Activated CD4-positive, alpha-beta T cell treated with anti-CD3 and anti-CD28 coated beads, Interleukin-2, amount 10 ng/mL, durations not matched to agents 7 days and 5 days (primary cell): ENCODE results near the gene PTGES3L. TPM values are rescaled to one million over a fixed set of nuclear protein-coding genes. Genes with fewer than 3 reads are reported as not detected.

Experiments
- CTCF ChIA-PET: fragments of 350-600 bp; sonication (Branson Sonifier 250); formaldehyde crosslinking; loops from one replicate; lab custom pipeline; 2021; ENCODE audit warnings: antibody characterized with exemption; lab: Charles Lee
- POLR2A ChIA-PET: fragments of 350-600 bp; sonication (Branson Sonifier 250); formaldehyde crosslinking; loops from one replicate; lab custom pipeline; 2021; ENCODE audit warnings: antibody characterized with exemption; lab: Charles Lee
- DNase-seq: peaks from one replicate; pipeline ENCODE4 v3.0.0-alpha.2; 2020
- H3K27ac Mint-ChIP-seq: one replicate; pipeline ENCODE4 v1.8.0; 2021; ENCODE audit warnings: mild to moderate bottlenecking, moderate library complexity, mixed read lengths
- H3K27me3 Mint-ChIP-seq: one replicate; pipeline ENCODE4 v1.8.0; 2021; ENCODE audit warnings: mixed read lengths
- H3K36me3 Mint-ChIP-seq: one replicate; pipeline ENCODE4 v1.8.0; 2021; ENCODE audit warnings: low read depth, mixed read lengths
- H3K4me1 Mint-ChIP-seq: one replicate; pipeline ENCODE4 v1.8.0; 2021; ENCODE audit warnings: mixed read lengths
- H3K4me3 Mint-ChIP-seq: one replicate; pipeline ENCODE4 v1.8.0; 2021; ENCODE audit warnings: mild to moderate bottlenecking, moderate library complexity, mixed read lengths
- H3K9me3 Mint-ChIP-seq: one replicate; pipeline ENCODE4 v1.8.0; 2021; ENCODE audit warnings: mixed read lengths
- total RNA-seq, 2 experiments: library from RNA; stranded (reverse); gene quantifications; one replicate each; pipeline ENCODE4 v1.2.3, GENCODE V29; 2021

Gene PTGES3L
- total RNA-seq, result under 1 TPM; 0.12 to 0.22 TPM

GRCh38 chr17:42979511-42980273 lies at the start of gene PTGES3L:
TSS of gene PTGES3L (minus strand) at chr17:42980080. CDS start at chr17:42980053, 27 bp downstream.
- Mint-ChIP-seq H3K4me1 (peaks cover 34% of the 10 kb centered on the region), H3K4me3 (peak within 1 kb of the TSS; percentile 92), H3K36me3 (peaks cover 13% of the 10 kb centered on the region), H3K27me3 (no peaks in the 10 kb centered on the region), H3K9me3 (no peaks in the 10 kb centered on the region), H3K27ac (peak within 1 kb of the TSS; percentile 92)
- ChIA-PET CTCF (interaction anchor here (1.7 to 2.8 kb wide), 2 partner anchors 18 to 156 kb away, joined by 4 to 13 read pairs; partner anchors contain the start of genes BECN1 and RPL27), POLR2A (no interaction called here)
- DNase-seq, result peak; percentile 34

DNA sequence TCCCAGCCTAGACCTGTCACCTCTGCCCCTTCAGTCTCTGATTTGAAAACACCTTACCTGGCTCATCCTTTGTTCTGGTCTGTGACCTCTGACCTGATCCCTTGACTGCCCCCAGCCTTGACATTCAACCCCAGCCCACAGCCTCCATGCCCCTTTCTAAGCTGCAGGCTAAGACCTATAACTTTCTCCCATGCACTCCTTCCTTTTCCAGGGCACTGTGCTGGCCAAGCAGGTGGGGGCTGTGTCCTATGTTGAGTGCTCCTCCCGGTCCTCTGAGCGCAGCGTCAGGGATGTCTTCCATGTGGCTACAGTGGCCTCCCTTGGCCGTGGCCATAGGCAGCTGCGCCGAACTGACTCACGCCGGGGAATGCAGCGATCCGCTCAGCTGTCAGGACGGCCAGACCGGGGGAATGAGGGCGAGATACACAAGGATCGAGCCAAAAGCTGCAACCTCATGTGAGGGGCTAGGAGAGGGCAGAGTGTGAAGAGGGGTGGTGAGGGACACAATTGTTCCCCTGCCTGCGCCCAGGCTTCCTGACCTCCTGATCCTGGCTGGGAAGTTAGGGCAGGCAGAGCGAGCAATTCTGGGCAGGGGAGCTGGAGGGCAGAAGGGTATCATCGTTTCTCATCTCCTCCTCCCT lies 48.5 kb upstream of the PTGES3L start:
- ChIA-PET CTCF (interaction anchor here (1.3 kb wide), 1 partner anchor 15 kb away, joined by 4 read pairs; no protein-coding TSS in a partner anchor), POLR2A (interaction anchor here (0.6 kb wide), 1 partner anchor 9 kb away, joined by 5 read pairs; no protein-coding TSS in a partner anchor)
- no peak overlapping the region for H3K27ac Mint-ChIP-seq
- H3K27me3 Mint-ChIP-seq, result peaks cover 17% of the 10 kb centered on the region
- no peaks in the 10 kb centered on the region for H3K9me3 Mint-ChIP-seq
- peaks cover 10% of the 10 kb centered on the region for H3K4me1 Mint-ChIP-seq
- peaks cover 3% of the 10 kb centered on the region for H3K36me3 Mint-ChIP-seq
- no peak for DNase-seq
- no peak overlapping the region for H3K4me3 Mint-ChIP-seq

DNA sequence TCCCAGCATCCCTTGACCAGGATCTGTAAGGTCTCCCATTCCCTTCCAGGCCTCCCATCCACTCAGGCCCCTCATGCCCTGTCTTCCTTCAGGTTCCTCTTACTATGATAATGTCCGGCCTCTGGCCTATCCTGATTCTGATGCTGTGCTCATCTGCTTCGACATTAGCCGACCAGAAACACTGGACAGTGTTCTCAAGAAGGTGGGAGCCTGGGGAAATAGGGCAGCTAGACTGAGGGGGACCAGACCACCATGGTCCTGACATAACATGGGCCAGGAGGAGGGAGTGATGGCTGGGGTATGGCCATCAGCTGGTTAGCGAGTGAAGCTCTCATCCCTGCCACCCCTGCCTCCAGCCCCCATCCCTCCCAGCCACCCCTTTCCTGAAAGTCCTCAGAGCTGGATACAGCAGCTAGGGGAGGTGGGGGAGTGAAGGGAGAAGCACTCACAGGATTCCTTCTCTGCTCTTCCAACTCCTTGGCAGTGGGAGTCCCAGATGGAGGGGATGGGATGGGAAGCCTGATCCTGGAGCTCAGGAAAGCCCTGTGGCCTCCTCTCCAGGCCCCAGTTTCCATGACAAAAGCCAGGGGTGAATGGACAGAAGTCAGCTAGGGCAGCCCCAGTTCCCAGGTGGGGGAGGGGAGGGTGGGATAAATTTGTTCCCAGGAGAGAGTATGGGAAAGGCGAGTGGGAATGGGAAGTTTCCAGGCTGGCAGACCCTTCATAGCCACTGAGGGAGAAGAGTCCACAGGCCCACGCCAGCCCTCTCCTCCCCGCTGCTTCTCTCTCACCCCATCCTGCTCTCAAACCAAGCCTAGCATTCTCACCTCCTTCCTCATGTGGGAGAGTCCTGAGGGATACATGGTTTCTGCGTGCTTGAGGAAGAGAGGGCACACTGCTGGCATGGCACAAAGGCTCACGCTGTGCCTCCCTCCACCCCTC lies 47.5 kb upstream of the PTGES3L start:
- POLR2A ChIA-PET, result interaction anchor here (0.6 kb wide), 1 partner anchor 10 kb away, joined by 5 read pairs; no protein-coding TSS in a partner anchor
- Mint-ChIP-seq H3K9me3 (no peaks in the 10 kb centered on the region), H3K27ac (no peak overlapping the region), H3K4me1 (peaks cover 10% of the 10 kb centered on the region), H3K4me3 (no peak overlapping the region), H3K36me3 (peaks cover 3% of the 10 kb centered on the region), H3K27me3 (peaks cover 17% of the 10 kb centered on the region)
- no peak for DNase-seq
- CTCF ChIA-PET, result no interaction called here

DNA sequence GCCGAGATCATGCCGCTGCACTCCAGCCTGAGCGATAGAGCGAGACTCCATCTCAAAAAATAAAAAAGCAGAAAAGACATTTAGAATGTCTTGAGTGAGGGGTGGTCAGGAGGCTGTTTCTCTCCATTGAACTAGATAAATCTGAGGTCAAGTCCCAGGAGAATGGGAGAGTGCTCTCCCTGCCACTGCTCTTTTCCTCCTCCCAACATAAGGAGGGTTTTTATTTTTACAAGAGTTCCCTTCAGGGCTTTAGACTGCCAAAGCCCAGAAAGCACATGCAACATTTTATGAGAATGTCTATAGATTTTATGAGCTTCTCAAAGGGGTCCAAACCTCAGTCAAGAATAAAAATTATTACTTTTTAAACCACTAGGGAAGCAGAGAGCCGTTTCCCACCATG lies 46.7 kb upstream of the PTGES3L start:
- no peak overlapping the region for H3K27ac Mint-ChIP-seq
- no peak overlapping the region for H3K4me3 Mint-ChIP-seq
- peaks cover 3% of the 10 kb centered on the region for H3K36me3 Mint-ChIP-seq
- H3K27me3 Mint-ChIP-seq, result peaks cover 17% of the 10 kb centered on the region
- CTCF ChIA-PET, result interaction anchor here (0.6 kb wide), 1 partner anchor 188 kb away, joined by 3 read pairs; no protein-coding TSS in a partner anchor
- POLR2A ChIA-PET, result no interaction called here
- peaks cover 12% of the 10 kb centered on the region for H3K4me1 Mint-ChIP-seq
- H3K9me3 Mint-ChIP-seq, result no peaks in the 10 kb centered on the region
- no peak for DNase-seq

DNA sequence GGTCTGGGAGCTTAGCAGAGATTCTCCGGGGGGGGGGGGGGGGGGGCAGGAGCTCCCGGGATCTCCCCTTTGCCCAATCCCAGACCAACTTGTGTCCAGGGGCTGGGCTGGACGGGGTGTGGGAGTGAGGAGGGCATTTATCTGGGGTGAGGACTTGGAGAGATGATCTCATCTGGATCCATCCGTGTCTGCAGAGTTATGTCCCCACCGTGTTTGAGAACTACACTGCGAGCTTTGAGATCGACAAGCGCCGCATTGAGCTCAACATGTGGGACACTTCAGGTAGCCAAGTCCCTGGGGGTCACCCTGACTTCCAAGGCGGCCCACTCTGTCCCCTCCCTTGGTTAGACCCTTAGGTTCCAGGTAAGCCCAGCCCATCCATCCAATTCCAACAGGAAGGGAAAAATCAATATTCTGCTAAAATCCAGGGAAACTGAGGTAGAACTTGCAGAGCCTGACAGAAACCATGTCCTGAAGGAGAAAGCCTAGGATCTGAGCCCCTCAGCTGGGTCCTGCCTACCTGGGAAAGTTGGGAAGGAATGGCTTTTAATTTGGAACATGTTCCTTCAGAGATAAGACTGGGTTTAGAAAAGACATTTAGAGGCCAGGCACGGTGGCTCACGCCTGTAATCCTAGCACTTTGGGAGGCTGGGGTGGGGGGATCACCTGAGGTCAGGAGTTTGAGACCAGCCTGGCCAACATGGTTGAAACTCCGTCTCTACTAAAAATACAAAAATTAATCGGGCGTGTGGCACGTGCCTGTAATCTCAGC lies 46.1 kb upstream of the PTGES3L start:
- H3K27me3 Mint-ChIP-seq, result peaks cover 21% of the 10 kb centered on the region
- DNase-seq, result no peak
- peaks cover 17% of the 10 kb centered on the region for H3K4me1 Mint-ChIP-seq
- no peaks in the 10 kb centered on the region for H3K9me3 Mint-ChIP-seq
- CTCF ChIA-PET, result interaction anchor here (0.6 kb wide), 1 partner anchor 189 kb away, joined by 3 read pairs; no protein-coding TSS in a partner anchor
- no peak overlapping the region for H3K4me3 Mint-ChIP-seq
- POLR2A ChIA-PET, result no interaction called here
- H3K27ac Mint-ChIP-seq, result no peak overlapping the region
- peaks cover 3% of the 10 kb centered on the region for H3K36me3 Mint-ChIP-seq

- CTCF ChIA-PET, result interaction anchor here (1.5 kb wide), 1 partner anchor 19 kb away, joined by 6 read pairs; the partner anchor contains the start of gene IFI35
- Mint-ChIP-seq H3K9me3 (no peaks in the 10 kb centered on the region), H3K36me3 (peaks cover 3% of the 10 kb centered on the region), H3K4me3 (peak overlapping the region; percentile 45), H3K4me1 (peaks cover 19% of the 10 kb centered on the region), H3K27ac (no peak overlapping the region), H3K27me3 (peaks cover 21% of the 10 kb centered on the region)
- no peak for DNase-seq
- POLR2A ChIA-PET, result no interaction called here
Observed at GRCh38 chr17:43025290-43025657, 45.4 kb upstream of the PTGES3L start.

- peak within 1 kb of the TSS; percentile 78 for H3K4me3 Mint-ChIP-seq
- H3K27ac Mint-ChIP-seq, result peak within 1 kb of the TSS; percentile 57
- CTCF ChIA-PET, result interaction anchor here (0.5 to 1.5 kb wide), 6 partner anchors 12 to 1059 kb away, joined by 3 to 6 read pairs (median 4); partner anchors contain the start of genes IFI35 and RPL27
- H3K9me3 Mint-ChIP-seq, result no peaks in the 10 kb centered on the region
- H3K4me1 Mint-ChIP-seq, result peaks cover 23% of the 10 kb centered on the region
- peak; percentile 81 for DNase-seq
- peaks cover 3% of the 10 kb centered on the region for H3K36me3 Mint-ChIP-seq
- peaks cover 21% of the 10 kb centered on the region for H3K27me3 Mint-ChIP-seq
- POLR2A ChIA-PET, result interaction anchor here (0.8 kb wide), 1 partner anchor 27 kb away, joined by 3 read pairs; the partner anchor contains the start of gene RPL27
Observed at GRCh38 chr17:43024407-43025289, 44.8 kb upstream of the PTGES3L start, which contains the start of gene RND2. TSS of gene RND2 (plus strand) at chr17:43025231. CDS start at chr17:43025348, 117 bp downstream.

- Mint-ChIP-seq H3K27me3 (peaks cover 19% of the 10 kb centered on the region), H3K4me1 (peaks cover 42% of the 10 kb centered on the region), H3K27ac (peak within 1 kb of the TSS; percentile 31), H3K36me3 (peaks cover 3% of the 10 kb centered on the region), H3K9me3 (no peaks in the 10 kb centered on the region), H3K4me3 (peak within 1 kb of the TSS; percentile 79)
- ChIA-PET POLR2A (interaction anchor here (1.0 kb wide), 1 partner anchor 9 kb away, joined by 6 read pairs; no protein-coding TSS in a partner anchor), CTCF (interaction anchor here (0.5 to 1.5 kb wide), 4 partner anchors 8 to 286 kb away, joined by 3 to 5 read pairs (median 3); no protein-coding TSS in a partner anchor)
- peak; percentile 59 for DNase-seq
Observed at GRCh38 chr17:43021741-43022512, 42.0 kb upstream of the PTGES3L start, which contains the start of gene VAT1. TSS of gene VAT1 (minus strand) at chr17:43022385. CDS start at chr17:43022322, 63 bp downstream.

- H3K9me3 Mint-ChIP-seq, result no peaks in the 10 kb centered on the region
- peaks cover 3% of the 10 kb centered on the region for H3K36me3 Mint-ChIP-seq
- peak overlapping the region; percentile 31 for H3K27ac Mint-ChIP-seq
- H3K4me3 Mint-ChIP-seq, result peak overlapping the region; percentile 79
- DNase-seq, result no peak
- POLR2A ChIA-PET, result no interaction called here
- peaks cover 15% of the 10 kb centered on the region for H3K27me3 Mint-ChIP-seq
- CTCF ChIA-PET, result interaction anchor here (0.5 to 1.5 kb wide), 3 partner anchors 10 to 287 kb away, joined by 3 to 5 read pairs (median 3); no protein-coding TSS in a partner anchor
- H3K4me1 Mint-ChIP-seq, result peaks cover 42% of the 10 kb centered on the region
Observed at GRCh38 chr17:43020789-43021740, 41.2 kb upstream of the PTGES3L start.
